ENCODE measurements around the gene PIGL.

Gene PIGL

DNA sequence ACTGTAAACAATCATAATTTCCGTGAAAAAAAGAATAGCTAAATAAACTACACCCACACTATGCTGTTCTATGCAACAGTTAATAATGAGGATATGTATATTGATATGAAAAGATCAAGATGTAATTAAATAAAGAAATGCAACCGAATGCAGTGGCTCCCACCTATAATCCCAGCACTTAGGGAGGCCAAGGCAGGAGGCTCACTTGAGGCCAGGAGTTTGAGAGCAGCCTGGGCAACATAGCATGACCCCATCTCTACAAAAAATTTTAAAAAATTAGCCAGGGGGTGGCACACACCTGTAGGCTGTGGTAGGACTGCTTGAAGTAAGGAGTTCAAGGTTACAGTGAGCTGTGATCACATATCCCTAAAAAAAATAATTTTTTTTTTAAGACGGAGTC lies 121.4 kb downstream of the PIGL start:
- in situ Hi-C loops (cut with HindIII; ENCODE audit: low pct_ligation_motif_present, low pct_unique_long_range_greater_than_20kb, low sequenced_read_pairs), result no loop called here
- DNase-seq, result no peak

DNA sequence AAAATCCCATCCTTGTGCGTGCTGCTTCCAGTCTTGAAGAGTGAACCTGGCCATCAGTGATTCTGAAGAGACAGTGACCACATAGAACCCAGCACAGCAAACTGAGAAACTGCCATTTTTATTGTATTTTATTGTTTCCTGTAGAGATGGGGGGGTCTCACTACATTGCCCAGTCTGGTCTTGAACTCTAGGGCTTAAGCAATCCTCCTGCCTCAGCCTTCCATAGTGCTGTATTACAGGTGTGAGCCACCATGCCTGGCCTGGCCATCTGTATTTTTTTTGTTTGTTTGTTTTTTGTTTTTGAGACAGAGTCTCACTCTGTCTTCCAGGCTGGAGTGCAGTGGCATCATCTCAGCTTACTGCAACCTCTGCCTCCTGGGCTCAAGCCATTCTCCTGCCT lies 122.4 kb downstream of the PIGL start:
- no peak for DNase-seq
- in situ Hi-C loops (cut with HindIII; ENCODE audit: low pct_ligation_motif_present, low pct_unique_long_range_greater_than_20kb, low sequenced_read_pairs), result no loop called here

DNA sequence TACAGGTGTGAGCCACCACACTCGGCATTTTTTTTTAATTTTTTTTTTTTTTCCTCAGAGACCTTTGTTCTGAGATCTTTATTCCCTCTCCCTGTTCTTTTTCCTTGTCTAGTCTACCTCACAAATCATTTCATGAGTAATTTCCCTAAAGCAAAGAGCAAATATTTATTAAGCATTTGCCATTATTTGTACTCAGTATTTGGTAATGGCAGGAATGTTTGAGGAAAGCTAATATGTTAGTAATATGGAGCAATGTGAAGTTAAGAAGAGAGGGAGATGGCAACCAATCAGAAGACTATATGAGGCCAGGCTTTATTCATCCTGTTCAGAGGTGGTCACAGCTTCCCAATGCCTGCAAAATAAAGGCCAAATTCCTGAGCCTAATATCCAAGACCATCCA lies 122.9 kb downstream of the PIGL start:
- in situ Hi-C loops (cut with HindIII; ENCODE audit: low pct_ligation_motif_present, low pct_unique_long_range_greater_than_20kb, low sequenced_read_pairs), result no loop called here
- DNase-seq, result no peak

DNA sequence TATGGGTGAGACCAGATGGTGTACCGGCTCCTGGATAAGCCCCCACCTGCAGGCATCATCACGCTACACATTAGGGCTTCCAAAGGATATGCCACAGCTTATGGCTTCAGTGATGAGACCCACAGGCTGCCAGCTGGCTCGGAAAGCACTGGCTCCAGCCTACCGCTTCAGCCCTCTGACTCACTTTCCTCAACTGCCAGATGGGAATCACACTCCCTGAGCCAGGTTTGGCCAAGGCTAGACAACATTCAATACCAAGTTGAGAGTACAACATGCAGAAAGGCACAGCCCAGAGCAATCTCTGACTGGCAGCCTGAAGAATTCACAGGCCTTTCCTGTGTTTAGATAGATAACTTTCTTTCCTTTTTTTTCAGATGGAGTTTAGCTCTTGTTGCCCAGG lies 126.0 kb downstream of the PIGL start:
- in situ Hi-C loops (cut with HindIII; ENCODE audit: low pct_ligation_motif_present, low pct_unique_long_range_greater_than_20kb, low sequenced_read_pairs), result no loop called here
- no peak for DNase-seq

DNA sequence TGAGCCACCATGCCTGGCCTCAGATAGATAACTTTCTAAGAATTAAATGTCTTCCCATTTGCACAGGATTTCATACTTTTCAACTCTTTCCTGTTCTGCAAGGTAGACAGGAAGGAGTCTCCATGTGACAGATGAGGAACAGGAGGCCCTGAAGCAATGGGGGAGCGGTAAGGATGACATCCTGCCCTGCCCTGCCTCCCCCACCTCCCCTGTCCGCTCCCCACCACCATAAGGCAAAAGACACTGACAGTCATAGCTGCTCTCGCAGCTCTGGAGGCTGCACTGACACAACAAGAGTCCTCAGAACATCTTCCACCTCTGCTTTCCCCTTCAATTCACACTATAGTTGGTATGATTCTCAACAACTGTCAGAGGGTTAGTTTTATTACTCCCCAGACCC lies 126.6 kb downstream of the PIGL start:
- DNase-seq, result no peak
- in situ Hi-C loops (cut with HindIII; ENCODE audit: low pct_ligation_motif_present, low pct_unique_long_range_greater_than_20kb, low sequenced_read_pairs), result no loop called here

DNA sequence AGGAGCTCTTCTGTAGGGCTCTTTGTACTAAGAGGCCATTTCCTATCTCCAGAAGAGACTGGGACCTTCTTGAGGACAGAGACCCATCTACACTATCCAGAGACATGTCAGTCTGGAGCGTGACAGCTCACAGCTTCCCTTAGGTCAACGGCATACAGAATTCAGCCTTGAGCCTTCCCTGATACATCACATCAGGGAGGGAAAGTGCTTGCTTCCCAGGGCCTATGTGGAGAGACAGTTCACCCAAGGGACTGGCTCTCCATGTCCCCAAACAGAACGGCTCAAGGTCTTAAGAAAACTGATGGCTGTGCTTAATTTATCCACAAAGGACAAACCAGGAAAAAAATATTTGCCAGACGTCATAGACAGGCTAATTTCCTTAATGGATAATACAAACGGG lies 128.6 kb downstream of the PIGL start:
- in situ Hi-C loops (cut with HindIII; ENCODE audit: low pct_ligation_motif_present, low pct_unique_long_range_greater_than_20kb, low sequenced_read_pairs), result no loop called here
- DNase-seq, result no peak

DNA sequence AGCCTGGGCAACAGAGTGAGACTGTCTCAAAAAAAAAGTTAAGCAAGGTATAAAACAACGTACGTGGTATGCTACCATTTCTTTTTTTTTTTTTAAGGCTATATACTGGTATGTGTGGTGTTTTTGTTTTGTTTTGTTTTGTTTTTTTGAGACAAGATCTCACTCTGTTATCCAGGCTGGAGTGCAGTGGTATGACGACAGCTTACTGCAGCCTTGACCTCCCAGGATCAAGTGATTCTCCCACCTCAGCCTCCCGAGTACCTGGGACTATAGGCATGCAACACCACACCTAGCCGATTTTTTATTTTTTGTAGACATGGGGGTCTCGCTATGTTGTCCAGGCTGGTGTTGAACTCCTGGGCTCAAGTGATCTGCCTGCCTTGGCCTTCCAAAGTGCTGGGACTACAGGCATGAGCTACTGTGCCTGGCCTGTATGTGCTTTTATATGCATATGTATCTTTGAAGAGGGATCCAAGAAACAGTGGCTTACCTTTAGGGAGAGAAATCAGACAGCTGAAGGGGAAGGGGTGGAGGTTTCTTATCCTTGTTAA lies 129.8 kb downstream of the PIGL start:
- in situ Hi-C loops (cut with HindIII; ENCODE audit: low pct_ligation_motif_present, low pct_unique_long_range_greater_than_20kb, low sequenced_read_pairs), result no loop called here
- no peak for DNase-seq

DNA sequence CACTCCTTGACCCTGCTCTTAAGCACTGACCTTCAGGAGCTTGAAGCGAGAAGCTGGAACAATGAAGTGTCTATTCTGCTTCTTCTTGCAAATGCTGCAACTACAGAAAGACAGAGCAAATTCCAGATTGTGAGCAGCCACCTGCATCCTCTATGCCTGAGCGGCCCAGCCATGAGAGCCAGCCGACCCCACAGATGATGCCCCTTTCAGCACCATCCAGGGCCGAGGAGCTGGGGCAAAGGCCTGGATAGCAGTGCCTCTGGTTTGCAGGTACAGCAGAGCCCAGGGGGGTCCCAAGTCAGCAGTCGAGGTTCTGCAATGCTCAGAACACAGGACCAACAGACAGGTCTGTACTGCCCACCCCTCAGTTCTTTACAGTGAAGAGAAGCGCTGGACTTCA lies 131.6 kb downstream of the PIGL start:
- in situ Hi-C loops (cut with HindIII; ENCODE audit: low pct_ligation_motif_present, low pct_unique_long_range_greater_than_20kb, low sequenced_read_pairs), result no loop called here
- no peak for DNase-seq

DNA sequence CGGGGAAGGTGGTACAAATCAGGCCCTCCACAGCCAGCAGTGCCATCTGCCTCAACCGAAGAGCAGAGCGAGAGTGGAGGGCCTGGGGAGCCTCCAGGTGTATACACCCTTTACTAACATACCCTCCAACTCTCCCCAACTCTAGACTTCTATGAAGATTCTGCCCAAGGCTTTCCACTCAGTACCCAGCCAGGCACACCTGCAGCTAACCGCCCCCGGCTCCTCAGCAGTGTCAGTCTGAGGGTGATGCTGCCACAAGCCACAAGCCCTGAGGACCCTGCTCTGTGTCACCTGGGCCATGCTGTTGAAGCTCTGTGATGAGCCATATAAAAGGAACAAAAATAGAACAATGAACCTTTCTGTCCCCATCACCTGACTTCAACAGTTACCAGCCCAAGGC lies 132.4 kb downstream of the PIGL start:
- no peak for DNase-seq
- in situ Hi-C loops (cut with HindIII; ENCODE audit: low pct_ligation_motif_present, low pct_unique_long_range_greater_than_20kb, low sequenced_read_pairs), result no loop called here

DNA sequence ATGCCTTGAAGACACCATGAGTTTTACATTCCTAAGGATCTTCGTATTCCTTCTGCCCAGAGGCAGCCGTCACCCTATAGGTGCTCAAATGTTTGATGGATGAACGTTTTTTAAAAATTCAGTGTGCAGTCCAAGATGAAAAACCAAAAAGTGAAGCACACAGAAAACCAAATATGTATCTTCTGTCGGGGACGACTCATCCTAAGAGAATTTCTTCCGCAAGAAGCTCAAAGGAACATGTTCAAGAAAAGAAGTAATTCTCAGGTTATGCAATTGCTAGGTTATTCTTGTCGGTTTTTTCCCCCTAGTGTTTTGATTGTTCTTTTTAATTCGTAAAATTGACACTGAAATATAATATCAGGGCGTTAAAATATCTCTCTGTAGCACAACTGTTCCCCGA lies 134.8 kb downstream of the PIGL start:
- in situ Hi-C loops (cut with HindIII; ENCODE audit: low pct_ligation_motif_present, low pct_unique_long_range_greater_than_20kb, low sequenced_read_pairs), result no loop called here
- no peak for DNase-seq

DNA sequence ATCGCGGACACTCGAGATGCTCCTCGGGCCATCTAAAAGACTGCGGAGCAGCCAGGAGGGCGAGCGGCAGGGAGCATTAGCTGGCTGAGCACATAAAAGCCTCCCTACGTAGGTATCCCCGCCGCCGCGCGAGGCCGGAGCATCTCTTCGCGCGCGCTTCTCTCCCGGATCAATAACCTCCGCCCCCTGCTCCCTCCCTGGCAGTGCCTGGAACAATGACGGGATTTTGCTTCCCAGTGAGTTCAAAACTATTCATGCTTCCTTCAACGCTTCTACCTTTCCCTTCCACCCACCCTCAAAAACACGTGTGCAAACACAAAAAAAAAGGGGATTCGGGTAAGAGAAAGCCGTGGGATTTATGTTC lies 135.3 kb downstream of the PIGL start:
- in situ Hi-C loops (cut with HindIII; ENCODE audit: low pct_ligation_motif_present, low pct_unique_long_range_greater_than_20kb, low sequenced_read_pairs), result no loop called here
- DNase-seq, result peak; percentile 40

DNA sequence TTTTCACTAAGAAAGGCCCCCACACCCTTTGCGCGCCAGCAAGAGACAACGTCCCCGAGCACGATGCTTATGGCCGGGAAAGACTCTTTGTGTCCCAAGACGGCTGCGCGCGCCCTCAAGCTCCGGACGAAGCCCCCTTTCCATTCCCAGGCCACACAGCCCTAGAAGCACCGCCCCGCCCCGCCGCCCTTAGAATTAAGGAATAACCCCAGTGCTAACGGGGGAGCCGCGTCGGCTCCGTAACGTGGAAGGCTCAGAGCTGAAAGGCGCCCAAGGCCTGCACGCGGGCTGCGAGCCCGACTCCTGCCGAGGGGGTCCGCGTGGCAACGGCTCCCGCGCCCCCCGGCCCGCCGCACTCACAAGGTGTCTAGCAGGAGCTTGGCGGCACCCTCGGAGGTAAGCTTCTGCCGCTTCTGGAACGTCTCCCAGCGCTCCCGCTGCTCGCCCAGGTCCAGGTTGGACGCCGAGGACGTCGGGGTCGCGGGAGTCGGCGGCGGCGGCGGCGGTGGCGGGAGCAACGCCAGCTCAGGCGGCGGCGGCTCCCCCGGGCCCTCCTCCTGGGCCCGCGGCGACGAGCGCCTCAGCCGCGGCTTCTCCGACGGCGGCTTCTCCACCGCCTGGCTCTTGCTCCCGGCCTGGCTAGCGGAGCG lies 135.8 kb downstream of the PIGL start:
- in situ Hi-C loops (cut with HindIII; ENCODE audit: low pct_ligation_motif_present, low pct_unique_long_range_greater_than_20kb, low sequenced_read_pairs), result no loop called here
- DNase-seq, result peak; percentile 23

DNA sequence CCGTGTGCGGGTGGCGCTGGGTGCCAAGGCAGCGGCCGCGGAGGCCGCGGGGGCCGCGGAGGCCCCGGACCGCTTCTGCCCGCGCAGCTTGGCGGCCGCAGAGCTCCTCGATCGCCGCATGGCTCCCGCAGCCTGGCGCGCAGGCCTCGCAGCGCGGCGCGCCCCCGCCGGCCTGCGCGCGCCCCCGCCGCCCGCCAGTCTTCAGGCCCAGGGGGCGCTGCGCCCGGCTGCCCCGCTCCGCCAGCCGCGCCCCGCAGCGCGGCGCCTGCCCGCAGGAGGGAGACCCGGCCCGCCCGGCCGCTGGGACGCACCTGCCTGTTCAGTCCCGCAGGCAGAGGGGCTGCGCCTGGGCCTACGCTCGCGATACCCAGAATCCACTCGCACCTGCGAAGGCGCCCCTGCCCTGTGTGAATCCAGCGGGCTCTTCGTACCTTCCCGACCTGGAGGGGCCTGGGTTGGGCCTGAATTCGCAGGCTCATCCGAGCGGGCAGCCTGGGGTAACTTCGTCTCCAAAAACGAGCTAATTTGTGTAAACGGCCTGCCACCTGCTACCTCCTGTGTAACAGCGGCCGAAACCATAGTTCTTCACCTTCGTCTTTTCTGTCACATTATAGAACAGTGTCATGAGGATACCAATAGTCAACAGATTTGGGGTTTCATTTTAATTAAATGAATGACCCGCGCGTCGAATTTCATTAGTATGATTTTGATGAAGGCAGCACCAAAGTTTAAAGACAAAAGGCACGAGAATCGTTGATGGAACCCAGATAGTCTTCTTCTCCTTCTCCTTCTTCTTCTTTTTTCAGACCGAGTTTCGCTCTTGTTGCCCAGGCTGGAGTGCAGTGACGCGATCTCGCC lies 136.5 kb downstream of the PIGL start, which contains the start of gene CENPV:
CENPV (minus strand) TSS at position 153 of the 858 bp plus-strand sequence; CDS start at position 120, 33 bp downstream.
- in situ Hi-C loops (cut with HindIII; ENCODE audit: low pct_ligation_motif_present, low pct_unique_long_range_greater_than_20kb, low sequenced_read_pairs), result no loop called here
- DNase-seq, result peak; percentile 51

DNA sequence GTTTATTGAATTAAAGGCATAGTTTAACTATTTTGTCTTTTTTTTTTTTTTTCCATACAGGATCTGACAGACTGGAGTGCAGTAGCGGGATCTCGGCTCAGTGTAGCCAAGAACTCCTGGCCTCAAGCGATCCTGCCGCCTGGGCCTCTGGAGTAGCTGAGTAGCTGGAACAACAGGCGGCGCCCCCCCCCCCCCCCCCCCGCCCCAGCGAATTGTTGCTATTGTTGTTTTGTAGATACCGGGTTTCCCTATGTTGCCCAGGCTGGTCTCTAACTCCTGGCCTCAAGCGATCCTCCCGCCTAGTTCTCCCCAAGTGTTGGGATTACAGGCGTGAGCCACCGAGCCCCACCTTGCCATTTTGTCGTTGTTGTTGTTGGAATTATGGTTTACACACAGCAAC lies 137.6 kb downstream of the PIGL start:
- in situ Hi-C loops (cut with HindIII; ENCODE audit: low pct_ligation_motif_present, low pct_unique_long_range_greater_than_20kb, low sequenced_read_pairs), result no loop called here
- DNase-seq, result no peak

DNA sequence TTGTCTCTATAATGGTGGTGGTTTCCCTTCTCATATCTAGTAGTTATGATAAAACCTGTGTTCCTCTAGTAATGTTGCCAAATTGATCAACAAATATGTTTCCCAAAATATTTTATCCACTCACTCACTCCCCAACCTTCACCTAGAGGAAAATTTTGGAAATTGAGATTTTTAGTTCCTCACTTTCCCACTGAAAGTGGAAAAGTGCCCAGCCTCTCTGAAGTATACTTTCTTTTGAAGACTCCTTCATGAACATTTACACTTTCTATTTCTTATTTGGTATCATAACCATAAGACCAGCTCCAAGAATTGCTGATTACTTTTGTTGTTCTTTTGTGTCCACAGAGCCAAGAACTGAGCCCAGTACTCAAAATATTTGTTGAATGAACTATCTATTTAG lies 141.4 kb downstream of the PIGL start:
- no peak for DNase-seq
- in situ Hi-C loops (cut with HindIII; ENCODE audit: low pct_ligation_motif_present, low pct_unique_long_range_greater_than_20kb, low sequenced_read_pairs), result no loop called here

DNA sequence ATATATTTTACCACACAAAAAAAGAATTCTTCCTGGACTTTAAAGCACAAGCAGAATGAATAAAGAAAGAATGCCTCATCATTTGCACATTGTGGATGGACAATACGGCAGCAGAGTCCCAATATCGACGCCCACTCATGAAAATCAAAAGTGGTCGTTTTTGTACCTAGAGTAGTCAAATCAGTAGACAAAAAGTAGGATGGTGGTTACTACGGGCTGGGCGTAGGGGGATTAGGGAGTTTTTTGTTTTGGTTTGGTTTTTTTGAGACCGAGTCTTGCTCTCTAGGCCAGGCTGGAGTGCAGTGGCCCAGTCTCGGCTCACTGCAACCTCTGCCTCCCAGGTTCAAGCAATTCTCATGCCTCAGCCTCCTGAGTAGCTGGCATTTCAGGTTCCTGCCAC lies 144.9 kb downstream of the PIGL start:
- in situ Hi-C loops (cut with HindIII; ENCODE audit: low pct_ligation_motif_present, low pct_unique_long_range_greater_than_20kb, low sequenced_read_pairs), result no loop called here
- no peak for DNase-seq

DNA sequence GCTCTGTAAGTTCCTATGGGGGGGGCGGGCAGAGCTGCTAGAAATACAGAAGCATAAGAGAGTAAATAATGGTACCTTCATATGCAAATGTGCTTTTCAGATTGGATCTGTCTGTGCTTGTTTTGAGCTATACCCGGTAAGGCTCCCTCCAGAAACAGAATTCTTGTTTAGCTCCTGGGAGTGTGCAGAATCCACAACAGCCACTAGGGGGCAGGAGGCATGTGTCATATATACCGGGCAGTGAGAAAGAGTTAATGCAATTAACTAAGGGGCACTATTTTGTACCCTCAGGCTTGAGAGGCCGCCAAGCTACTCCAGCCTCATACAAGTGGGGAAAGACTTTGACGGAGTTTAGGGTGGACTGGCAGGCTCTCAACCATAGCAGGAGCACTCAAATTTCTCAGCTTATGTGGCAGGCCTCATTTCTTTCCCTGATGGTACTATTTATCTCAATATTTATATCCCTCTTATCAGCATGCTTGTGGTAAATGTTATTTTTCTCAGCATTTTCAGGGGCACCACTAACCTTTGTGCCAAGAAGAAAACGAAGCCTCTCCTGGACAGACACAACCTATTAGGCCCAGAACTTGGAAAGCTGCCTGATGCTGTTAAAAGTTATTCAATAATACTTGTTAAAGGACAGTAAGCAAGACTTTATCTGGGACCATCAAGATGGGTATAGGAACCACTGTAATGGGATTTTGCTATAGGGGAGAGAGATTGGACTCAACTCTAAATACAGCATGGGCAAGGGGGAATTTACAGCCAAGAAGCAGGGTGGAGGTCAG lies 146.9 kb downstream of the PIGL start:
- DNase-seq, result peak; percentile 77
- in situ Hi-C loops (cut with HindIII; ENCODE audit: low pct_ligation_motif_present, low pct_unique_long_range_greater_than_20kb, low sequenced_read_pairs), result no loop called here

DNA sequence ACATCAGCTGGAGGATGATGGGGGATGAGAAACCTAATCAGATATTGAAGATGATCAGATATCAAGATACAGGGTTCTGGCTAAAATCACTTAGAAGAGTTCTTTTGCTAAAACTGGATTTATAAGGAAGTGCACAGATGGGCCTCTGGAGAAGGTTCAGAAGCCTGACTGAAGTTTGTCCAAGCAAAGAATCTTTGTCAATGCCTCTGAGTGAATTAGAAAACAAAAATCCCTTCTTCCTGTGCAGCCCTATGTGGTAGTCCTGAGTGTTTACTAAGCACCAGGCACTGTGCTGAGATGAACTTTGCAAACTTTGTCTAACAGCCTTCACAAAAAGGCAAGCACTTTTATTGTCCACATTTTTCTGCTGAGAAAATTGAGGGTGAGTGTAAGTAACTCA lies 147.6 kb downstream of the PIGL start:
- DNase-seq, result no peak
- in situ Hi-C loops (cut with HindIII; ENCODE audit: low pct_ligation_motif_present, low pct_unique_long_range_greater_than_20kb, low sequenced_read_pairs), result no loop called here

DNA sequence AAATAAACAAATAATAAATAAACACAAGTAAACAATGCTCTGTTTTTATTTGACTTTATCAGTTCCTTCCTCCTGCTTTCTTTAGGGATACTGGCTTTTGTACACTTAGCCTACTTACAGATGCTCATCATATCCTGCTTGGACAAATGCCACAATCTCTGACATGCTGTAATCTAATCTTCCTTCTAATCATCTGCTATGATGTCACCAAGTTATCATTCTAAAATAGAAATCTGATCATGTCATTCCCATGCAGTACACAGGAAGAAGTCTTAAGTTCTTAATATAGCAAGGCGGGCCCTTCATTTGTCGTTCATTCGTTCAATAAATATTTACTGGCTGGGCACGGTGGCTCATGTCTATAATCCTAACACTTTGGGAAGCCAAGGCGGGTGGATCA lies 154.7 kb downstream of the PIGL start:
- in situ Hi-C loops (cut with HindIII; ENCODE audit: low pct_ligation_motif_present, low pct_unique_long_range_greater_than_20kb, low sequenced_read_pairs), result no loop called here
- no peak for DNase-seq
